HG02759 (cell line): ENCODE results near the gene HMG20B.
"Not testable (repeated sequence)": the region's sequence is repeated elsewhere in the genome, so short reads cannot be mapped to it uniquely, and the experiment has no call there.

Source experiments
- ATAC-seq: cut with Tn5 transposase; IDR thresholded peaks from one replicate; pipeline ENCODE4 v1.9.1; 2021; ENCODE audit warnings: mild to moderate bottlenecking, moderate library complexity; ENCODE audit not compliant: unreplicated experiment

Gene HMG20B

GRCh38 chr19:3555653-3556422 is 16.9 kb upstream of the HMG20B start:
- no peak for ATAC-seq

- no peak for ATAC-seq
Observed at GRCh38 chr19:3556423-3556977, 16.2 kb upstream of the HMG20B start.

- ATAC-seq, result peak; percentile 18
Observed at GRCh38 chr19:3556978-3557460, 15.7 kb upstream of the HMG20B start.

GRCh38 chr19:3557461-3558248 is 15.1 kb upstream of the HMG20B start, which contains the start of gene MFSD12:
Gene MFSD12, minus strand, starts transcription at chr19:3557586. Its CDS starts 183 bp downstream, at chr19:3557403.
- peak; percentile 90 for ATAC-seq

GRCh38 chr19:3563709-3564524 is 8.8 kb upstream of the HMG20B start:
- ATAC-seq, result no peak

GRCh38 chr19:3565139-3565538 is 7.6 kb upstream of the HMG20B start:
- no peak for ATAC-seq

- ATAC-seq, result not testable (repeated sequence)
Observed at GRCh38 chr19:3570042-3570441, 2.7 kb upstream of the HMG20B start.

- ATAC-seq, result no peak
Observed at GRCh38 chr19:3570606-3571011, 2.1 kb upstream of the HMG20B start.

GRCh38 chr19:3572132-3572854 is 451 bp upstream of the HMG20B start:
- peak; percentile 90 for ATAC-seq

- ATAC-seq, result peak; percentile 13
Observed at GRCh38 chr19:3573162-3573857, 566 bp downstream of the HMG20B start.

GRCh38 chr19:3573858-3574637 is 1.3 kb downstream of the HMG20B start:
- ATAC-seq, result no peak

- no peak for ATAC-seq
Observed at GRCh38 chr19:3575260-3575741, 2.6 kb downstream of the HMG20B start.

- no peak for ATAC-seq
Observed at GRCh38 chr19:3575949-3576673, 3.4 kb downstream of the HMG20B start.

- no peak for ATAC-seq
Observed at GRCh38 chr19:3576696-3577443, 4.1 kb downstream of the HMG20B start.

- ATAC-seq, result no peak
Observed at GRCh38 chr19:3577723-3578344, 5.1 kb downstream of the HMG20B start.

- ATAC-seq, result no peak
Observed at GRCh38 chr19:3578390-3578789, 5.6 kb downstream of the HMG20B start.
